Esophagus squamous epithelium (tissue), 5 donors: ENCODE results near the gene GLIS1. TPM values are rescaled to one million over a fixed set of nuclear protein-coding genes. Genes with fewer than 3 reads are reported as not detected.

Source experiments
- DNase-seq: peaks from one replicate; lab custom pipeline; 2025; lab: John Stamatoyannopoulos, UW
- H3K27ac ChIP-seq, 4 donors: fragments of 200-600 bp; sonication (generic); one replicate each; pipeline ENCODE4 v1.5.1; 2016 to 2019; ENCODE audit warnings: mild to moderate bottlenecking in 1 of 4
- H3K27me3 ChIP-seq, 4 donors: fragments of 200-600 bp; sonication (generic); 1 replicate in 3 of 4; 2 replicates in 1 of 4; pipeline versions ENCODE4 v1.5.1 to v1.6.0; 2017 to 2021; ENCODE audit warnings: antibody characterized with exemption in 1 of 4
- H3K36me3 ChIP-seq, 3 donors: fragments of 200-600 bp; sonication (generic); one replicate each; pipeline ENCODE4 v1.5.1; 2016 to 2019
- H3K4me1 ChIP-seq, 3 donors: fragments of 200-600 bp; sonication (generic); one replicate each; pipeline ENCODE4 v1.5.1; 2017 to 2019
- H3K4me3 ChIP-seq, 4 donors: fragments of 200-600 bp; sonication (generic); 1 replicate in 3 of 4; 2 replicates in 1 of 4; pipeline ENCODE4 v1.5.1; 2016 to 2019; ENCODE audit warnings: mild to moderate bottlenecking in 2 of 4, moderate library complexity in 1 of 4
- H3K9me3 ChIP-seq, 3 donors: fragments of 200-600 bp; sonication (generic); one replicate each; pipeline ENCODE4 v1.5.1; 2016 to 2019
- CTCF ChIP-seq, 6 experiments: fragments of 450-650 bp in 4 of 6; fragments of 200-600 bp in 2 of 6; sonication (generic) in 2 of 6; IDR thresholded peaks; one replicate each; pipeline ENCODE4 v1.5.1; 2016 to 2019; ENCODE audit warnings: antibody characterized with exemption in 6 of 6, mild to moderate bottlenecking in 4 of 6, moderate library complexity in 4 of 6
- POLR2A ChIP-seq, 4 donors: fragments of 450-650 bp; IDR thresholded peaks; one replicate each; pipeline ENCODE4 v1.6.1; 2017; ENCODE audit warnings: antibody characterized with exemption in 4 of 4, mild to moderate bottlenecking in 4 of 4, moderate library complexity in 3 of 4
- WGBS, 2 donors: methylation state at CpG; one replicate each; pipeline ENCODE4 v1.1.5; 2018; 5-methylcytosine and 5-hydroxymethylcytosine counted together
- intact Hi-C: fragments of 100-400 bp; cut with DNase I; formaldehyde crosslinking; loops from one replicate; pipeline ENCODE4 v1.15.0; 2022
- total RNA-seq, 4 donors: library from RNA; depleted of rRNA; stranded (reverse); fragments of >200 nt; gene quantifications; one replicate each; pipeline ENCODE4 v1.1.0, GENCODE V29; 2016
- donor health status: DM: yes; HTN: yes; CAD: no.

Gene GLIS1
- total RNA-seq, 4 donors from 2014 or later, result 0.57 TPM; not detected in 3

DNA sequence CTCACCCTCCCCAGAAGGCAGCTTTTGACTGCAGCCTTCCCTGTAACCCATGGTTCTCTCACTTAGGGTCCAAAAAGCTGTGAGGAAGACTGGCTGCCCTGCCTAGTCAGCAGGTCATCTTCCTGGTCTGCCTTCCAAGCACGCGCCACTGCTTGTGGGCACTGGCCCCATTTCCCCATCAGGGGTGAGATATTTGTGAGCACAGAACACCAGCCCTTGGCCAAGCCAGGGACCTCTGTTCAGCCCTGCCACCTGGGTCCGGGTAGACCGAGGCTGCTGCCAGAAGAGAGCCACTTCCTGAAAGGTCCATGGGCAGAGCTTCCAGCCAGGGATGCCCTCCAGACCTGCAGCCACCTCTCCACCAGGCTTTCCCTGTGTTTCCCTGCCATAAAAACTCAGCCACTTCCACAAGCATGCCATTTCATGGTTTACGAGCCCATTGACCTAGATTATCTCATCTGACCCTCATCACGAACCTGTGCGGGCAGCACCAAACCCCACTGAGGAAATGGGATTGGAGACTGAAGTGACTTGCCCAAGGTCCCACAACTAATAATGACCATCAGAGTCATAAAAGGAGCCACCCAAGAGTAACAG lies 40.5 kb downstream of the GLIS1 start:
- no peak for DNase-seq
- Histone ChIP-seq H3K9me3 (no peaks in the 10 kb centered on the region), H3K4me1 (no peaks in the 10 kb centered on the region), H3K36me3 (no peaks in the 10 kb centered on the region), H3K27ac (peak overlapping the region in 1 of 4 donors; percentile 55), H3K4me3 (no peak overlapping the region), H3K27me3 (peaks cover 0 to 28% (median 0%) of the 10 kb centered on the region in 4 donors)
- intact Hi-C loops, result no loop called here
- TF ChIP-seq CTCF (IDR thresholded peaks at IDR 0.05) (no peak), POLR2A (IDR thresholded peaks at IDR 0.05) (no peak)
- WGBS, 2 donors, result 80 to 87% methylated on average over 1 to 5 of the region's 7 CpGs

DNA sequence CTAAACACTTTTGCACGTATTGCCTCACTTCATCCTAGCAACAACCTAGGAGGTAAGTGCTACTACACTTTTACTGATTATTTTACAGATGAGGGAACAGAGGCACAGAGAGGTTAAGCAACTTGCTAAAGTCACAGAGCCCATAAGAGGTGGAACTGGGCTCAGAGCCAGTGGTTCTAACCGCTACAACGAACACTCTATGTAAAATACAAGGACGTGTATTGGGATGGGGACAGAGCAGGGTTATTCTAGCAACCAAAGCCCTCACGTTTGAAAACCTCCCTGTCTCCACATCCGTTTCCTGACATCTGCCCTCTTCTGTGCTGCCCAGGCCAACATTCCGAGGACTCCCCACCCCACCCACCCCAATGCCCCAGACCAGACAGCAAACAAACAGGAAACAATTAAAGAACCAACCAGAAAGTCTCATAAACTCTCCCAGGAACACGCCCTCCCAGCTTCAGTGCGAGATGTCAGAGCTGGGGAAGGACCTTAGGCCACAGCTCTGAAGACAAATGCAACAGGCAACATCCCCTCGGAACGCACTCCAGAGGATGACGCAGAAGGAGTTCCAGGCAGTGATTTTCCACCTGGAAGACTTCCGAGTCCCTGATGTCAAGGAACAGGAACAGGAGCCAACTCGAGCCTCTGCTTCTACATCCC lies 41.1 kb downstream of the GLIS1 start:
- no peaks in the 10 kb centered on the region for H3K4me1 ChIP-seq
- DNase-seq, result no peak
- WGBS, 2 donors, result 46 to 53% methylated on average over 10 to 11 of the region's 14 CpGs

DNA sequence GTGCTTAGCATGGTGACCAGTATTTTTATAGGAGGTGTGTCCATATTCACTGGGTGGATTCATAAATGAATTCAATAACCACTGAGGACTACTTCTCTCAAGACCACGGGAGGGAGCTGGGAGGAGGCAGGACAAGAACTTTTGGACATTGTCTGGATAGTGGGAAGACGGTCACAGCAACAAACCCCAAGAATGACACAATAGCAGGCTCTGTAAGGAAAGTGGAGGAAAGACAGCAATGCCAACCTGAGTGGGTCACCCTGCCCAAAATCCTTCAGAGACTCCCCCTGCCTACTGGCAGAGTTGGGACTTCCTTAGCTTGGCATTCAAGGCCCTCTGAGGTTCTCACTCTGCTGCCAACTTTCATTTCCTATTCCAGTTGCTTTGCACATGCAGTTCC lies 42.0 kb downstream of the GLIS1 start:
- no peak for DNase-seq
- TF ChIP-seq POLR2A (IDR thresholded peaks at IDR 0.05) (no peak), CTCF (IDR thresholded peaks at IDR 0.05) (no peak)
- Histone ChIP-seq H3K27me3 (peaks cover 0 to 30% (median 0%) of the 10 kb centered on the region in 4 donors), H3K36me3 (no peaks in the 10 kb centered on the region), H3K4me1 (no peaks in the 10 kb centered on the region), H3K9me3 (no peaks in the 10 kb centered on the region), H3K27ac (no peak overlapping the region), H3K4me3 (no peak overlapping the region)
- intact Hi-C loops, result no loop called here
- WGBS, 2 donors, result 71 to 79% methylated on average over 2 of the region's 2 CpGs

More for the DNA sequence above, 41.1 kb downstream of the GLIS1 start:
- Histone ChIP-seq H3K27ac (peak overlapping the region in 1 of 4 donors; percentile 55), H3K9me3 (no peaks in the 10 kb centered on the region), H3K27me3 (peaks cover 0 to 30% (median 0%) of the 10 kb centered on the region in 4 donors), H3K36me3 (no peaks in the 10 kb centered on the region), H3K4me3 (no peak overlapping the region)
- TF ChIP-seq POLR2A (IDR thresholded peaks at IDR 0.05), result no peak
- no peak for TF ChIP-seq CTCF (IDR thresholded peaks at IDR 0.05)
- intact Hi-C loops, result no loop called here

DNA sequence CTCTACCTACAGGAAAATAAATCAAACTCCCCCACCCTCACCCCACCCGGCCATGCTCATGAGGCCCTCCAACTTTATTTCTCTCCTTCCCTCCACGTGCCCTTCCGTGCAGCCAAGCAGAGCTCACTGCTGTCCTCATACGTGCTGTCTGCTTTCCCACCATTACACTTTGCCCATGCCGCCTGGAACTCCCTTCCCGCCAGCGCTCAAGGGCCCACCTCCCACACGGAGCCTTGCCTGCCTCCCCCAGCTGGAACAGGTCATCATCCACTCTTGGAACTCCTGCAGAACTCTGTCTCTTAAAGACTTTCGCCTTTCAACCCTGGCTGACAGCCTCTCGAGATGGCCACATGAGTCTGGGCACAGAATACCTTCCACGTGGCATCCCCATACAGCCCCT lies 42.4 kb downstream of the GLIS1 start:
- no peaks in the 10 kb centered on the region for H3K36me3 ChIP-seq
- peaks cover 0 to 30% (median 0%) of the 10 kb centered on the region in 4 donors for H3K27me3 ChIP-seq
- 87 to 88% methylated on average over 11 of the region's 11 CpGs for WGBS, 2 donors
- no peak overlapping the region for H3K27ac ChIP-seq
- no peaks in the 10 kb centered on the region for H3K4me1 ChIP-seq
- no peak overlapping the region for H3K4me3 ChIP-seq
- DNase-seq, result no peak
- TF ChIP-seq CTCF (IDR thresholded peaks at IDR 0.05), result no peak
- no peak for TF ChIP-seq POLR2A (IDR thresholded peaks at IDR 0.05)
- intact Hi-C loops, result no loop called here
- H3K9me3 ChIP-seq, result no peaks in the 10 kb centered on the region

- Histone ChIP-seq H3K36me3 (no peaks in the 10 kb centered on the region), H3K4me1 (no peaks in the 10 kb centered on the region), H3K4me3 (no peak overlapping the region), H3K9me3 (no peaks in the 10 kb centered on the region), H3K27me3 (peaks cover 0 to 27% (median 0%) of the 10 kb centered on the region in 4 donors), H3K27ac (no peak overlapping the region)
- 68 to 94% methylated on average over 5 of the region's 5 CpGs for WGBS, 2 donors
- intact Hi-C loops, result no loop called here
- no peak for TF ChIP-seq CTCF (IDR thresholded peaks at IDR 0.05)
- no peak for TF ChIP-seq POLR2A (IDR thresholded peaks at IDR 0.05)
- no peak for DNase-seq
Measured at GRCh38 chr1:53696051-53696450, 42.9 kb downstream of the GLIS1 start.
